ENCODE results near the gene NINJ2.

NINJ2 gene

DNA sequence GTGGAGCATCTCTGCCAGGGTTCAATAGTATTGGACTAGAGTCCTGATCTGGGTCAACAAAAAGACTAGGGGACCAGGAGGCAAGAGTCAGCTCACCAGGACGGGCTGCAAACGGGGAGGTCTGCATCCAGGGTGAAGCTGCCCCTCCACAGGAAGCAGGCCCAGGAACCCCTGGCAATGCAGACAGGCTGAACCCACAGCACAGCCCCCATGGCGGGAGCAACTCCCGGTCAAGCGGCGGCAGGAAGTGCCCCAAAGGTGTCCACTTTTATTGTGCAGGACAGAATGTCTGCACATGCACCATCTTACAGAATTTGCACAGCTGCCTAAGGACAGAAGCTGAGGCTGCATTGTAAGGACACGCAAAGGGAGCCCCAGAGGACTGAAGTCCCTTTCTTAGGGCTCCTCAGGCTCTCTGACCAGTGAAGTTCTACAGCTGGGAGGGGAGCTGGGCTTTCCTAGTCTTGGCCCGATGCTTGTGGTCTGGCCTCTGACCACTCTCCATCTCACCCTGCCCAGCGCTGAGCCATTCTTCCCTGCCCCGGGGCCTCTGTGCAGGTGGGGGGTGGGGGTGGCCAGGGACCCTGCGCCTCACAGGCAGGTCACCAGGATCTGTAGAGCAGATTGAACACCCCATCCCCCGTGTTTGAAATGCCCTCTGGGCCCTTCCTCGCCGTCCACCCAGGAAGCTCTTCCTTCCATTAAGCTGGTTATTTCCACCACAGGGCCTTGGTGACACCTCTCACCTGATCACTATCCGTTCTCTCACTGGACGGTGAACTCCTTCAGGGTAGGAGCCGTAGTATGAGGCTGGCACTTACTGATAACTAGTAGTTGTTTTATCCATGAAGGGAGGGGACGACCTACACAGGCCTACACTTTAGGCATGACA, 75.9 kb downstream of the NINJ2 start:
- TF ChIP-seq, protein P1, sequence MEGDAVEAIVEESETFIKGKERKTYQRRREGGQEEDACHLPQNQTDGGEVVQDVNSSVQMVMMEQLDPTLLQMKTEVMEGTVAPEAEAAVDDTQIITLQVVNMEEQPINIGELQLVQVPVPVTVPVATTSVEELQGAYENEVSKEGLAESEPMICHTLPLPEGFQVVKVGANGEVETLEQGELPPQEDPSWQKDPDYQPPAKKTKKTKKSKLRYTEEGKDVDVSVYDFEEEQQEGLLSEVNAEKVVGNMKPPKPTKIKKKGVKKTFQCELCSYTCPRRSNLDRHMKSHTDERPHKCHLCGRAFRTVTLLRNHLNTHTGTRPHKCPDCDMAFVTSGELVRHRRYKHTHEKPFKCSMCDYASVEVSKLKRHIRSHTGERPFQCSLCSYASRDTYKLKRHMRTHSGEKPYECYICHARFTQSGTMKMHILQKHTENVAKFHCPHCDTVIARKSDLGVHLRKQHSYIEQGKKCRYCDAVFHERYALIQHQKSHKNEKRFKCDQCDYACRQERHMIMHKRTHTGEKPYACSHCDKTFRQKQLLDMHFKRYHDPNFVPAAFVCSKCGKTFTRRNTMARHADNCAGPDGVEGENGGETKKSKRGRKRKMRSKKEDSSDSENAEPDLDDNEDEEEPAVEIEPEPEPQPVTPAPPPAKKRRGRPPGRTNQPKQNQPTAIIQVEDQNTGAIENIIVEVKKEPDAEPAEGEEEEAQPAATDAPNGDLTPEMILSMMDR (IDR thresholded peaks at IDR 0.05; ENCODE audit: control insufficient read depth, extremely low read depth, insufficient read depth), result no peak
- no peak for DNase-seq (ENCODE audit: low read depth)
- H3K4me3 ChIP-seq (ENCODE audit: low read depth, low read length), result no peak overlapping the region

DNA sequence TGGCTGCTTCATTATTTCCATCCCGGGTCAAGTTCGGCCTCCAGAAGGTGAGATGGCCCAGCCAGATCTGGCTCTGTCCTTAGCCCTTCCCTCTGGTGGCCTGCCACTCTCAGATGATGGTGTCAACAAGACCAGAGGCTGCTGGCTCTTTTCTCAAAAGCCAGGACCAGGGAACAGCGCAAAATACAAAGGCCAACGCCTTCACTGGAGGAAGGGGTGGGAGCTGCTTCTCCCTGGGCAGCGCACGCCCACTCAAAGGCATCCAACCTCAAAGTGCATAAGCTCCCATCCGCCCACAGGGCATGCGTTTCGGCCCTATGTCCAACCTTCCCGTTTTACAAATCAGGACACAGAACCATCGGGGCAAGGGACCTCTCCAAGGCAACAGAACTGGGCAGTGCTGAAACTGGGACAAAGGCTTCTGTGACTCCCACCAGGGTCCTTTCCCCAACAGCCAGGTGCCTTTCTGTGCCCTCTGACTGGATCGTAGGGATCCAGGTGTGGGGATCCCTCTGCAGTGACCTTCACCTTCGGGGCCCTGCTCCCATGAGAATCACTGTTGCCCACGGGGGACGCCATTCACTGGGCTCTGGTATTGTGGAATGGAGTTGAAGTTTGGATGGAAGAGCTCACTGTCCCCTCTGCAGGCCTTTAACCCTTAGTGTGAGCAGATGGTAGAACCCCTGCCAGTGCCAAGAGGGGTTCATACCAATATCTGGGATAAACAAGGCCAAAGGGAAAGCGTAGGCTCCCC, 76.8 kb downstream of the NINJ2 start:
- no peak for DNase-seq (ENCODE audit: low read depth)
- H3K4me3 ChIP-seq (ENCODE audit: low read depth, low read length), result no peak overlapping the region
- TF ChIP-seq, protein P1 (IDR thresholded peaks at IDR 0.05; ENCODE audit: control insufficient read depth, extremely low read depth, insufficient read depth), result no peak

DNA sequence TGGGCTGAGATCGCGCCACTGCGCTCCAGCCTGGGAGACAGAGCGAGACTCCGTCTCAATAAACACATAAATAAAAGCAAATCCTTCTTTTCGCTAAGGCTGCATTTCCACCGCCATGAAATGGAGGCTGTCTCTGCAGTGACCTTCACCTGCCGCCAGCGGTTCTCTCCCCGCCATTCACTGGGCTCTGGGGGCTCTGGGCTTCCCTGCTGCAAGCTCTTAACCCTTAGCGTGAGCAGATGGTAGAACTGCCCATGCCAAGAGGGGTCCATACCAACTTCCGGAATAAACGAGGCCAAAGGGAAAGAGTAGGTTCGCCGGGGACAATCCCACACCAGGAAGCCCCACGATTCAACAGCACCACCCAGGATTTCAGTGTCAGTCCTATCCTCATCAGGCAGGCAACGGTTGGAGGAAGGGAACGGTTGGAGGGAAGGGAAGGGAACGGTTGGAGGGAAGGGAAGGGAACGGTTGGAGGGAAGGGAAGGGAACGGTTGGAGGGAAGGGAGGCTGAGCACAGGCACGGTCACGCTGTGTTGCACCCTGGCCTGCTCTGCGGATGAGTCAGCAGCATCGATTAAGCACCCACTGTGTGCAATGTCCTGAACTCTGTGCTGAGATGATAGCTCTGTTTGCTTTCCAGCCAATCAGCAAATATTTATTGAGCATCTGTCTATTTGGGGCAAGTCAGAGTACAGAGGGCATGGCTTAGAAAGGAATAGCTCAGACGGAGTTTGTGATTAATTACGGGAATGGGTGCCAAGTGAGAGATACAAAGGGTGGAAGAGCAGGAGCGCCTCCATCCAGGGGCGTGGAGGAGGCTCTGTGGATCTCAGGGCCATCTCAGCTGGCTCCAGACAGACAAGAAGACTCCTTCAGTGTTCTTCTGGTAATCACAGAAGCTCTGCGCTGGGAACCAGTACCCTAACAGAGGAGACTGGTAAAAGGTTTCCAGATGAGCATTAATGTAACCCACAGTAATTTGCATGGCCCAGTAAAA, 77.9 kb downstream of the NINJ2 start:
- TF ChIP-seq, protein P1 (IDR thresholded peaks at IDR 0.05; ENCODE audit: control insufficient read depth, extremely low read depth, insufficient read depth), result no peak
- no peak overlapping the region for H3K4me3 ChIP-seq (ENCODE audit: low read depth, low read length)
- DNase-seq (ENCODE audit: low read depth), result no peak

DNA sequence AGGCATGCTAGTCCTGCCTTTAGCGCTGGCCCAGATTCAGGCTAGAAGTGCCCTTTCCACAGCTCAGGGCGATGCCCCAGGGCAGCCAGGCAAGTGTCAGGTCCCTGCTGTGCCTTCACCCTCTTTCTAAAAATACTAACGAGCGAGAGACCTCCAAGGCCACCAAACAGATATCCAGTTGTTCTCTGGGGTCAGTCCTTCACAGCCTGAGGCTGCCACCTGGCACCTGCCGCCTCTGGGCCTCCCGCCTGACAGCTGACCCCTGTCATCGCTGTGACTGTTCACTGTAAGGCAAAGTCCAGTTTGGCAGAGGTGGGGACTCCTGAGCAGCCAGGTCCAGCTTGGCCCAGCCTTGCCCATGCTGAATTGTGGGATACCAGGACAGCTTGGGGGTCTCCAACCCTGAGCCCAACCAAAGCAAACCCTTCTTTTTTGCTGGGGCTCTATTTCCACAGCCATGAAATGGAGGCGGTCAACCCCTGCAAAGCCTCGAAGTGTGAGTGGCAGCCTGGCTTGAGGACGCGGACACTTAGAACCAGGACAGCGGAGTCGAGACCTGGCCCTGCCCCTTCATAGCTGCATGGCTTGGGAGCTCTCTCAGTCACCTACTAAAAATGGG, 79.9 kb downstream of the NINJ2 start:
- DNase-seq (ENCODE audit: low read depth), result no peak
- TF ChIP-seq, protein P1 (IDR thresholded peaks at IDR 0.05; ENCODE audit: control insufficient read depth, extremely low read depth, insufficient read depth), result no peak
- H3K4me3 ChIP-seq (ENCODE audit: low read depth, low read length), result no peak overlapping the region

DNA sequence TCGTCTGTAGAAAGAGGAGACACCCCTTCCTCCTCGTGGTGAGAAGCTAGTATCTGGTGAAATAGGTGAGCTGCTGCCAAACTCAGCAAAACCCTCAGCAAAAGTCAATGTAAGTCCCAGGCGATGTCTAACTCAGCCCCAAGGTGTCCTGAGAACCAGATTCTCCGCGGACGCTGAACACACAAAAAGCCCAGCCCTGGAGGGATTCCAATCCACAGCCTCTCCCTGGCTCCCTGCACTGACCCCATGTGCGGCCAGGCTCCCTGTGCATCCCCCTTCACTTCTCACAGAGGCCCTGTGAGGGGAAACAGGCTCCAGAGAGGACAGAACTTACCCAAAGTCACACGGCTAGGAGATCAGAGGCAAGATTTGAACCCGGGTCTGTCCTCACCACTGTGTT, 81.5 kb downstream of the NINJ2 start:
- TF ChIP-seq, protein P1 (IDR thresholded peaks at IDR 0.05; ENCODE audit: control insufficient read depth, extremely low read depth, insufficient read depth), result no peak
- no peak overlapping the region for H3K4me3 ChIP-seq (ENCODE audit: low read depth, low read length)
- no peak for DNase-seq (ENCODE audit: low read depth)

DNA sequence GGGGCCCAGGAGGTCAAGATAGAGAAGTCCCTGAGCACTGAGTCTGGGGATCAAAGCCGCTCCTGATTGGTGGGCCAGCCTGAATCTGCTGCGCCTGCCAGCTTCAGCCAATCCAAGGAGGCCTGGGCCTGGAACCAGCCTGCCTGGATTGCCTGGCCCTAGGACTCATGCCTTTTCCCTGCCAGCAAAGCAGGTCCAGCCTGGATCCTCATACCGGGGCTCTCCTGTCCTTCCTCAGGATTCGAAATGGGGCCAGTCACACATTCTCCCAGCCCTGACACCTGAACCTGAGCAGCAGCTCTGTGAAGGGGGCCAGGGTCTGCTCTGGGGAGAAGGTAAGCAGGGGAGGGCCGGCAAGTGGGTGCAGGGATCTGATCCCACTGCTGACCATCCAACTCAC, 81.9 kb downstream of the NINJ2 start:
- H3K4me3 ChIP-seq (ENCODE audit: low read depth, low read length), result no peak overlapping the region
- DNase-seq (ENCODE audit: low read depth), result no peak
- TF ChIP-seq, protein P1 (IDR thresholded peaks at IDR 0.05; ENCODE audit: control insufficient read depth, extremely low read depth, insufficient read depth), result no peak

All from LNCaP clone FGC (cell line).